ENCODE measurements around the gene NF2. TPM values are rescaled to one million over a fixed set of nuclear protein-coding genes. Genes with fewer than 3 reads are reported as not detected.

Gene NF2
- total and polyA plus RNA-seq, 2 experiments from 2014 or later = 14.4 to 54.5 TPM

GRCh38 chr22:29702000-29702930, 98.8 kb downstream of the NF2 start:
- no peak overlapping the region for H3K27ac Mint-ChIP-seq
- TF ChIP-seq, protein P1, sequence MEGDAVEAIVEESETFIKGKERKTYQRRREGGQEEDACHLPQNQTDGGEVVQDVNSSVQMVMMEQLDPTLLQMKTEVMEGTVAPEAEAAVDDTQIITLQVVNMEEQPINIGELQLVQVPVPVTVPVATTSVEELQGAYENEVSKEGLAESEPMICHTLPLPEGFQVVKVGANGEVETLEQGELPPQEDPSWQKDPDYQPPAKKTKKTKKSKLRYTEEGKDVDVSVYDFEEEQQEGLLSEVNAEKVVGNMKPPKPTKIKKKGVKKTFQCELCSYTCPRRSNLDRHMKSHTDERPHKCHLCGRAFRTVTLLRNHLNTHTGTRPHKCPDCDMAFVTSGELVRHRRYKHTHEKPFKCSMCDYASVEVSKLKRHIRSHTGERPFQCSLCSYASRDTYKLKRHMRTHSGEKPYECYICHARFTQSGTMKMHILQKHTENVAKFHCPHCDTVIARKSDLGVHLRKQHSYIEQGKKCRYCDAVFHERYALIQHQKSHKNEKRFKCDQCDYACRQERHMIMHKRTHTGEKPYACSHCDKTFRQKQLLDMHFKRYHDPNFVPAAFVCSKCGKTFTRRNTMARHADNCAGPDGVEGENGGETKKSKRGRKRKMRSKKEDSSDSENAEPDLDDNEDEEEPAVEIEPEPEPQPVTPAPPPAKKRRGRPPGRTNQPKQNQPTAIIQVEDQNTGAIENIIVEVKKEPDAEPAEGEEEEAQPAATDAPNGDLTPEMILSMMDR (conservative IDR thresholded peaks at IDR 0.05; ENCODE audit: low read depth in 2 of 2) = no peak
- TF ChIP-seq CREB1 (CRISPR knock-in tag; IDR thresholded peaks at IDR 0.05; ENCODE audit: low read depth) = no peak
- TF ChIP-seq NANOG (IDR thresholded peaks at IDR 0.05; ENCODE audit: borderline replicate concordance) = no peak
- no peak for TF ChIP-seq STAT1 (IDR thresholded peaks at IDR 0.05; ENCODE audit: unreplicated experiment)
- TF ChIP-seq, protein P2, sequence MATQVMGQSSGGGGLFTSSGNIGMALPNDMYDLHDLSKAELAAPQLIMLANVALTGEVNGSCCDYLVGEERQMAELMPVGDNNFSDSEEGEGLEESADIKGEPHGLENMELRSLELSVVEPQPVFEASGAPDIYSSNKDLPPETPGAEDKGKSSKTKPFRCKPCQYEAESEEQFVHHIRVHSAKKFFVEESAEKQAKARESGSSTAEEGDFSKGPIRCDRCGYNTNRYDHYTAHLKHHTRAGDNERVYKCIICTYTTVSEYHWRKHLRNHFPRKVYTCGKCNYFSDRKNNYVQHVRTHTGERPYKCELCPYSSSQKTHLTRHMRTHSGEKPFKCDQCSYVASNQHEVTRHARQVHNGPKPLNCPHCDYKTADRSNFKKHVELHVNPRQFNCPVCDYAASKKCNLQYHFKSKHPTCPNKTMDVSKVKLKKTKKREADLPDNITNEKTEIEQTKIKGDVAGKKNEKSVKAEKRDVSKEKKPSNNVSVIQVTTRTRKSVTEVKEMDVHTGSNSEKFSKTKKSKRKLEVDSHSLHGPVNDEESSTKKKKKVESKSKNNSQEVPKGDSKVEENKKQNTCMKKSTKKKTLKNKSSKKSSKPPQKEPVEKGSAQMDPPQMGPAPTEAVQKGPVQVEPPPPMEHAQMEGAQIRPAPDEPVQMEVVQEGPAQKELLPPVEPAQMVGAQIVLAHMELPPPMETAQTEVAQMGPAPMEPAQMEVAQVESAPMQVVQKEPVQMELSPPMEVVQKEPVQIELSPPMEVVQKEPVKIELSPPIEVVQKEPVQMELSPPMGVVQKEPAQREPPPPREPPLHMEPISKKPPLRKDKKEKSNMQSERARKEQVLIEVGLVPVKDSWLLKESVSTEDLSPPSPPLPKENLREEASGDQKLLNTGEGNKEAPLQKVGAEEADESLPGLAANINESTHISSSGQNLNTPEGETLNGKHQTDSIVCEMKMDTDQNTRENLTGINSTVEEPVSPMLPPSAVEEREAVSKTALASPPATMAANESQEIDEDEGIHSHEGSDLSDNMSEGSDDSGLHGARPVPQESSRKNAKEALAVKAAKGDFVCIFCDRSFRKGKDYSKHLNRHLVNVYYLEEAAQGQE (IDR thresholded peaks at IDR 0.05; ENCODE audit: unreplicated experiment) = no peak
- no peak for TF ChIP-seq ZNF114 (CRISPR knock-in tag; IDR thresholded peaks at IDR 0.05)
- TF ChIP-seq EZH2phosphoT487 (IDR thresholded peaks at IDR 0.05; ENCODE audit: unreplicated experiment) = no peak
- TF ChIP-seq, protein P3, sequence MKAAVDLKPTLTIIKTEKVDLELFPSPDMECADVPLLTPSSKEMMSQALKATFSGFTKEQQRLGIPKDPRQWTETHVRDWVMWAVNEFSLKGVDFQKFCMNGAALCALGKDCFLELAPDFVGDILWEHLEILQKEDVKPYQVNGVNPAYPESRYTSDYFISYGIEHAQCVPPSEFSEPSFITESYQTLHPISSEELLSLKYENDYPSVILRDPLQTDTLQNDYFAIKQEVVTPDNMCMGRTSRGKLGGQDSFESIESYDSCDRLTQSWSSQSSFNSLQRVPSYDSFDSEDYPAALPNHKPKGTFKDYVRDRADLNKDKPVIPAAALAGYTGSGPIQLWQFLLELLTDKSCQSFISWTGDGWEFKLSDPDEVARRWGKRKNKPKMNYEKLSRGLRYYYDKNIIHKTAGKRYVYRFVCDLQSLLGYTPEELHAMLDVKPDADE (IDR thresholded peaks at IDR 0.05) = no peak
- no peak for TF ChIP-seq ZNF331 (CRISPR knock-in tag; IDR thresholded peaks at IDR 0.05; ENCODE audit: low read depth)
- TF ChIP-seq EZH2 (IDR thresholded peaks at IDR 0.05; ENCODE audit: low read depth, unreplicated experiment) = no peak
- no peak for TF ChIP-seq JUNB (IDR thresholded peaks at IDR 0.05; ENCODE audit: unreplicated experiment)
- no peak for TF ChIP-seq POLR2AphosphoS5 (IDR thresholded peaks at IDR 0.05; ENCODE audit: low read depth)
- TF ChIP-seq, protein P4, sequence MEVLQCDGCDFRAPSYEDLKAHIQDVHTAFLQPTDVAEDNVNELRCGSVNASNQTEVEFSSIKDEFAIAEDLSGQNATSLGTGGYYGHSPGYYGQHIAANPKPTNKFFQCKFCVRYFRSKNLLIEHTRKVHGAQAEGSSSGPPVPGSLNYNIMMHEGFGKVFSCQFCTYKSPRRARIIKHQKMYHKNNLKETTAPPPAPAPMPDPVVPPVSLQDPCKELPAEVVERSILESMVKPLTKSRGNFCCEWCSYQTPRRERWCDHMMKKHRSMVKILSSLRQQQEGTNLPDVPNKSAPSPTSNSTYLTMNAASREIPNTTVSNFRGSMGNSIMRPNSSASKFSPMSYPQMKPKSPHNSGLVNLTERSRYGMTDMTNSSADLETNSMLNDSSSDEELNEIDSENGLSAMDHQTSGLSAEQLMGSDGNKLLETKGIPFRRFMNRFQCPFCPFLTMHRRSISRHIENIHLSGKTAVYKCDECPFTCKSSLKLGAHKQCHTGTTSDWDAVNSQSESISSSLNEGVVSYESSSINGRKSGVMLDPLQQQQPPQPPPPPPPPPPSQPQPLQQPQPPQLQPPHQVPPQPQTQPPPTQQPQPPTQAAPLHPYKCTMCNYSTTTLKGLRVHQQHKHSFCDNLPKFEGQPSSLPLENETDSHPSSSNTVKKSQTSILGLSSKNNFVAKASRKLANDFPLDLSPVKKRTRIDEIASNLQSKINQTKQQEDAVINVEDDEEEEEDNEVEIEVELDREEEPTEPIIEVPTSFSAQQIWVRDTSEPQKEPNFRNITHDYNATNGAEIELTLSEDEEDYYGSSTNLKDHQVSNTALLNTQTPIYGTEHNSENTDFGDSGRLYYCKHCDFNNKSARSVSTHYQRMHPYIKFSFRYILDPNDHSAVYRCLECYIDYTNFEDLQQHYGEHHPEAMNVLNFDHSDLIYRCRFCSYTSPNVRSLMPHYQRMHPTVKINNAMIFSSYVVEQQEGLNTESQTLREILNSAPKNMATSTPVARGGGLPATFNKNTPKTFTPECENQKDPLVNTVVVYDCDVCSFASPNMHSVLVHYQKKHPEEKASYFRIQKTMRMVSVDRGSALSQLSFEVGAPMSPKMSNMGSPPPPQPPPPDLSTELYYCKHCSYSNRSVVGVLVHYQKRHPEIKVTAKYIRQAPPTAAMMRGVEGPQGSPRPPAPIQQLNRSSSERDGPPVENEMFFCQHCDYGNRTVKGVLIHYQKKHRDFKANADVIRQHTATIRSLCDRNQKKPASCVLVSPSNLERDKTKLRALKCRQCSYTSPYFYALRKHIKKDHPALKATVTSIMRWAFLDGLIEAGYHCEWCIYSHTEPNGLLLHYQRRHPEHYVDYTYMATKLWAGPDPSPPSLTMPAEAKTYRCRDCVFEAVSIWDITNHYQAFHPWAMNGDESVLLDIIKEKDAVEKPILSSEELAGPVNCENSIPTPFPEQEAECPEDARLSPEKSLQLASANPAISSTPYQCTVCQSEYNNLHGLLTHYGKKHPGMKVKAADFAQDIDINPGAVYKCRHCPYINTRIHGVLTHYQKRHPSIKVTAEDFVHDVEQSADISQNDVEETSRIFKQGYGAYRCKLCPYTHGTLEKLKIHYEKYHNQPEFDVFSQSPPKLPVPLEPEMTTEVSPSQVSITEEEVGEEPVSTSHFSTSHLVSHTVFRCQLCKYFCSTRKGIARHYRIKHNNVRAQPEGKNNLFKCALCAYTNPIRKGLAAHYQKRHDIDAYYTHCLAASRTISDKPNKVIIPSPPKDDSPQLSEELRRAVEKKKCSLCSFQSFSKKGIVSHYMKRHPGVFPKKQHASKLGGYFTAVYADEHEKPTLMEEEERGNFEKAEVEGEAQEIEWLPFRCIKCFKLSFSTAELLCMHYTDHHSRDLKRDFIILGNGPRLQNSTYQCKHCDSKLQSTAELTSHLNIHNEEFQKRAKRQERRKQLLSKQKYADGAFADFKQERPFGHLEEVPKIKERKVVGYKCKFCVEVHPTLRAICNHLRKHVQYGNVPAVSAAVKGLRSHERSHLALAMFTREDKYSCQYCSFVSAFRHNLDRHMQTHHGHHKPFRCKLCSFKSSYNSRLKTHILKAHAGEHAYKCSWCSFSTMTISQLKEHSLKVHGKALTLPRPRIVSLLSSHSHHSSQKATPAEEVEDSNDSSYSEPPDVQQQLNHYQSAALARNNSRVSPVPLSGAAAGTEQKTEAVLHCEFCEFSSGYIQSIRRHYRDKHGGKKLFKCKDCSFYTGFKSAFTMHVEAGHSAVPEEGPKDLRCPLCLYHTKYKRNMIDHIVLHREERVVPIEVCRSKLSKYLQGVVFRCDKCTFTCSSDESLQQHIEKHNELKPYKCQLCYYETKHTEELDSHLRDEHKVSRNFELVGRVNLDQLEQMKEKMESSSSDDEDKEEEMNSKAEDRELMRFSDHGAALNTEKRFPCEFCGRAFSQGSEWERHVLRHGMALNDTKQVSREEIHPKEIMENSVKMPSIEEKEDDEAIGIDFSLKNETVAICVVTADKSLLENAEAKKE (CRISPR knock-in tag; IDR thresholded peaks at IDR 0.05) = no peak
- peaks cover 50% of the 10 kb centered on the region for H3K4me1 ChIP-seq (ENCODE audit: insufficient read depth)
- peaks cover 40% of the 10 kb centered on the region for H3K27me3 Mint-ChIP-seq (ENCODE audit: insufficient read depth, low read depth, poor library complexity)
- no peaks in the 10 kb centered on the region for H3K79me2 ChIP-seq (replicated peaks; ENCODE audit: insufficient read depth)
- no peak for DNase-seq (ENCODE audit: low spot score)
- peaks cover 55% of the 10 kb centered on the region for H3K4me1 Mint-ChIP-seq
- 0 out of 2 replicates have a peak, but pooled peaks cover 6% of the 10 kb centered on the region for H3F3A ChIP-seq (replicated peaks; ENCODE audit: low read depth)
- peak overlapping the region; percentile 80 for H3K4me2 ChIP-seq
- peak; percentile 34 for ATAC-seq
- H3K9me2 ChIP-seq (ENCODE audit: insufficient read depth) = no peaks in the 10 kb centered on the region
- H3K36me3 Mint-ChIP-seq (ENCODE audit: low read depth) = no peaks in the 10 kb centered on the region
- H3K4me3 Mint-ChIP-seq = peak overlapping the region; percentile 31; the same call in 1 of the 3 replicates
- no peak overlapping the region for H3K27ac ChIP-seq (ENCODE audit: low read depth)
- H3K9me3 Mint-ChIP-seq = no peaks in the 10 kb centered on the region; the same call in 2 of the 3 replicates
- H3K27me3 ChIP-seq (ENCODE audit: insufficient read depth) = peaks cover 23% of the 10 kb centered on the region
- H4K20me1 ChIP-seq (replicated peaks; ENCODE audit: insufficient read depth) = no peaks in the 10 kb centered on the region; the same call in 1 of the 2 replicates
- H3K36me3 ChIP-seq (ENCODE audit: insufficient read depth) = no peaks in the 10 kb centered on the region
- no peak overlapping the region for H2AFZ ChIP-seq
- H3K4me3 ChIP-seq = peak overlapping the region; percentile 25; the same call in 1 of the 2 replicates
